Panc1 (cell line): ENCODE data around the gene GFRA1. TPM values are rescaled to one million over a fixed set of nuclear protein-coding genes. Genes with fewer than 3 reads are reported as not detected.

Experiments used
- ATAC-seq: fragments of 200-7000 bp; cut with Tn5 transposase; 2 replicates; pipeline ENCODE4 v1.9.1; 2020; ENCODE audit warnings: mild to moderate bottlenecking, moderate library complexity
- BruUV-seq: library from RNA; stranded (reverse); fragments of 400-500 nt; replicated peaks from 2 replicates; lab custom pipeline; 2021; lab: Mats Ljungman, UMichigan
- CTCF ChIA-PET: fragments of 300-600 bp; sonication (Branson Sonifier 250); formaldehyde crosslinking; loops from one replicate; lab custom pipeline; 2022; ENCODE audit warnings: antibody characterized with exemption; lab: Charles Lee
- POLR2A ChIA-PET: fragments of 300-600 bp; sonication (Branson Sonifier 250); formaldehyde crosslinking; loops from one replicate; lab custom pipeline; 2022; ENCODE audit warnings: antibody characterized with exemption; lab: Charles Lee
- DNase-seq: peaks from one replicate; pipeline ENCODE4 v3.0.0-alpha.2; 2010; ENCODE audit warnings: low read depth, low spot score
- H3K27ac ChIP-seq: 2 replicates; pipeline ENCODE4 v1.5.1; 2011; ENCODE audit warnings: mild to moderate bottlenecking, low read length, inconsistent platforms
- H3K27me3 ChIP-seq: fragments of 200-500 bp; sonication (Bioruptor generic); 2 replicates; pipeline ENCODE4 v1.6.0; 2014; ENCODE audit warnings: low read length, inconsistent platforms; ENCODE audit not compliant: control insufficient read depth, insufficient read depth
- H3K36me3 ChIP-seq: fragments of 200-500 bp; sonication (Bioruptor generic); 2 replicates; pipeline ENCODE4 v1.5.1; 2014; ENCODE audit warnings: inconsistent platforms, mild to moderate bottlenecking, low read length, moderate library complexity; ENCODE audit not compliant: control insufficient read depth, insufficient read depth
- H3K4me1 ChIP-seq: 2 replicates; pipeline ENCODE4 v1.5.1; 2011; ENCODE audit warnings: inconsistent platforms, mild to moderate bottlenecking, low read length, moderate library complexity; ENCODE audit not compliant: control insufficient read depth, insufficient read depth
- H3K4me3 ChIP-seq, 2 experiments: 2 replicates each; pipeline ENCODE4 v1.5.1; 2011 to 2012; ENCODE audit warnings: low read depth in 2 of 2, low read length in 2 of 2, mild to moderate bottlenecking in 2 of 2, inconsistent platforms in 1 of 2, moderate library complexity in 1 of 2
- H3K9me3 ChIP-seq: fragments of 200-500 bp; sonication (Bioruptor generic); 2 replicates; pipeline ENCODE4 v1.5.1; 2014; ENCODE audit warnings: low read depth, mild to moderate bottlenecking, inconsistent platforms, low read length, moderate library complexity; ENCODE audit not compliant: control insufficient read depth, insufficient read depth
- POLR2AphosphoS5 ChIP-seq: IDR thresholded peaks from 2 replicates; pipeline ENCODE4 v1.6.1; 2012; ENCODE audit warnings: mild to moderate bottlenecking, low read depth, low read length, moderate library complexity
- REST ChIP-seq, 2 experiments: IDR thresholded peaks; 2 replicates each; pipeline ENCODE4 v1.6.1; 2011 to 2012; ENCODE audit warnings: low read depth in 2 of 2, control low read depth in 1 of 2, low read length in 1 of 2, mild to moderate bottlenecking in 1 of 2, moderate library complexity in 1 of 2; ENCODE audit not compliant: insufficient read depth in 1 of 2
- SIN3A ChIP-seq: IDR thresholded peaks from 2 replicates; pipeline ENCODE4 v1.6.1; 2012; ENCODE audit warnings: low read depth, mild to moderate bottlenecking, low read length, moderate library complexity, borderline replicate concordance; ENCODE audit not compliant: insufficient read depth
- TCF7L2 ChIP-seq: IDR thresholded peaks from 2 replicates; pipeline ENCODE4 v1.6.1; 2011; ENCODE audit warnings: mild to moderate bottlenecking, low read depth, low read length, inconsistent platforms
- in situ Hi-C: cut with HindIII; loops from 2 replicates; pipeline ENCODE4 v1.10.0; 2016; ENCODE audit warnings: low sequenced_read_pairs, low pct_unique_long_range_greater_than_20kb
- intact Hi-C: fragments of 100-400 bp; cut with micrococcal nuclease; formaldehyde crosslinking; loops from one replicate; pipeline ENCODE4 v1.10.0; 2022; ENCODE audit not compliant: unreplicated experiment
- total RNA-seq: library from RNA; stranded (reverse); gene quantifications from one replicate; pipeline ENCODE4 v1.2.1, GENCODE V29; 2021; ENCODE audit not compliant: unreplicated experiment
- TF ChIP-seq, protein P1 (sequence below): fragments of 450-650 bp; IDR thresholded peaks from 2 replicates; pipeline ENCODE4 v1.5.1; 2017; ENCODE audit warnings: mild to moderate bottlenecking

GFRA1 gene
- total RNA-seq, 1 experiment from 2014 or later, result 0.10 TPM

GRCh38 chr10:116241085-116241484 lies 31.9 kb downstream of the GFRA1 start:
- ChIA-PET POLR2A (no interaction called here), CTCF (no interaction called here)
- no peaks in the 10 kb centered on the region for H3K4me1 ChIP-seq
- H3K27me3 ChIP-seq, result peaks cover 3% of the 10 kb centered on the region; the same call in 1 of the 2 replicates
- no peaks in the 10 kb centered on the region for H3K36me3 ChIP-seq
- no TSS peak for BruUV-seq
- ATAC-seq (no peak), DNase-seq (no peak)
- no peaks in the 10 kb centered on the region for H3K9me3 ChIP-seq
- TF ChIP-seq, protein P1, sequence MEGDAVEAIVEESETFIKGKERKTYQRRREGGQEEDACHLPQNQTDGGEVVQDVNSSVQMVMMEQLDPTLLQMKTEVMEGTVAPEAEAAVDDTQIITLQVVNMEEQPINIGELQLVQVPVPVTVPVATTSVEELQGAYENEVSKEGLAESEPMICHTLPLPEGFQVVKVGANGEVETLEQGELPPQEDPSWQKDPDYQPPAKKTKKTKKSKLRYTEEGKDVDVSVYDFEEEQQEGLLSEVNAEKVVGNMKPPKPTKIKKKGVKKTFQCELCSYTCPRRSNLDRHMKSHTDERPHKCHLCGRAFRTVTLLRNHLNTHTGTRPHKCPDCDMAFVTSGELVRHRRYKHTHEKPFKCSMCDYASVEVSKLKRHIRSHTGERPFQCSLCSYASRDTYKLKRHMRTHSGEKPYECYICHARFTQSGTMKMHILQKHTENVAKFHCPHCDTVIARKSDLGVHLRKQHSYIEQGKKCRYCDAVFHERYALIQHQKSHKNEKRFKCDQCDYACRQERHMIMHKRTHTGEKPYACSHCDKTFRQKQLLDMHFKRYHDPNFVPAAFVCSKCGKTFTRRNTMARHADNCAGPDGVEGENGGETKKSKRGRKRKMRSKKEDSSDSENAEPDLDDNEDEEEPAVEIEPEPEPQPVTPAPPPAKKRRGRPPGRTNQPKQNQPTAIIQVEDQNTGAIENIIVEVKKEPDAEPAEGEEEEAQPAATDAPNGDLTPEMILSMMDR, result no peak
- TF ChIP-seq SIN3A, result no peak
- TF ChIP-seq REST (IDR thresholded peaks at IDR 0.05; ENCODE audit: insufficient read depth in 1 of 2, low read depth in 2 of 2, low read length in 1 of 2), result no peak
- TF ChIP-seq POLR2AphosphoS5, result no peak
- TF ChIP-seq TCF7L2, result no peak
- intact Hi-C loops (no loop called here), in situ Hi-C loops (no loop called here)
- H3K4me3 ChIP-seq, result no peak overlapping the region
- no peak overlapping the region for H3K27ac ChIP-seq

GRCh38 chr10:116240157-116240950 lies 32.7 kb downstream of the GFRA1 start:
- no peak for DNase-seq
- BruUV-seq, result no TSS peak
- Histone ChIP-seq H3K4me1 (no peaks in the 10 kb centered on the region), H3K36me3 (no peaks in the 10 kb centered on the region), H3K4me3 (no peak overlapping the region), H3K9me3 (no peaks in the 10 kb centered on the region), H3K27ac (no peak overlapping the region), H3K27me3 (peaks cover 3% of the 10 kb centered on the region; the same call in 1 of the 2 replicates)
- in situ Hi-C loops, result no loop called here
- intact Hi-C loops, result no loop called here
- no peak for ATAC-seq
- ChIA-PET CTCF (no interaction called here), POLR2A (interaction anchor here (0.6 kb wide), 1 partner anchor 772 kb away, joined by 4 read pairs; no protein-coding TSS in a partner anchor)
- TF ChIP-seq, protein P1, result no peak
